HG03460 (cell line): ENCODE data around the gene MEGF8.
"Not testable (repeated sequence)": the region's sequence is repeated elsewhere in the genome, so short reads cannot be mapped to it uniquely, and the experiment has no call there.

Source experiments
- ATAC-seq: cut with Tn5 transposase; IDR thresholded peaks from one replicate; pipeline ENCODE4 v1.9.1; 2021; ENCODE audit not compliant: unreplicated experiment

MEGF8 gene

DNA sequence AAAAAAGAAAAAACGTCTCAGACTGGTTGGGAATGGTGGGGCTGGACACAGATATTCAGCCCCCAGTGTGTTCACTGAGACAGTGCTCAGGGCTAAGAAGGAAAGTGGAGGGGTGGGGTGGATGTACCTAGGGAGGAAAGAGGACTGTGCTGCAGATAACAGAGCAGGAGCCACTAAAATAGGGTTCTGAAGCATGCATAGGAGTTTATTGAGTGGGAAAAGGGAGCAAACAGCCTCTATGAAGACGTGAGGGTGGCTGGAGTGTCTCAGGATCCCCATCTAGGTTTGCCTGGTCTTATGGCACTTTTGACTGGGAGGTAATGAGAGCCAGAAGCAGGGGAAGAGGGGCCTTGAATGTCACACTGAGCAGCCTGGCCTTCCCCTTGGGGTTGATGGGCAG is 3.4 kb downstream of the MEGF8 start:
- no peak for ATAC-seq

DNA sequence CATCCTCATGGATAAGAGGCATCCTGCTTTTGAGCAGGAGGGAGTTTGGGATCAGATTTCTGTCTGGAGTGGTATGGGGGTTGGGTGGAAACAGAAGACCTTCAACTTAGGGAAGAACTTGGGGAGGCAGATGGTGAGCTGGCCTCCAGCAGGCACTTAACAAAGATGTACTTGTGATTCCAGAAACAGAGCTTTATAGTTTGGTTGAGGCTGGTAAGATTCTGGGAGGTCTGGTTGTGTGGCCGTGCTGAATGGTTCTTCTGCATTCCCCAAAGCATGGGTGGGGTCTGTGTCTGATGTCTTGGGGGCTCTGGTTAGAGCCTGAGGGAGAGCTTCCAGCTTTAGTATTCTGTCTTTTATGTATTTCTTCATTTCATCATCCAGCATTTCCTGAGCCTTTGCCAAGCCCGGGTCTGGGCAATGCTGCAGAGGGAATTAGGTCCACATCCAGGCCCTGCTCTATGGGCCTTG is 4.8 kb downstream of the MEGF8 start:
- ATAC-seq, result no peak

DNA sequence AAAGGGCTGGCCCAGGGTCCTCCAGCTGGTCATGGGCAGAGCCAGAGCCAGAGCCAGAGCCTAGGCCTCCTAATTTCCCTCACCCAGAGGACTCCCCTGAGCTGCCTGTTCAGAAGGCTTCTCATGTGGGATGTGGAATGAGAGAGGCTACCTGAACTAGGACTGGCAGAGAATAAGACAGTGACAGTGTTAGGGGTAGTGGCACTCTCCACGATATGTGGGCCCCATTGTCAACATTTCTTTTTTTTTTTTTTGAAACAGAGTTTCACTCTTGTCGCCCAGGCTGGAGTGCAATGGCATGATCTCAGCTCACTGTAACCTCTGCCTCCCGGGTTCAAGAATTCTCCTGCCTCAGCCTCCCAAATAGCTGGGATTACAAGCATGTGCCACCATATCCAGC is 5.9 kb downstream of the MEGF8 start:
- not testable (repeated sequence) for ATAC-seq

DNA sequence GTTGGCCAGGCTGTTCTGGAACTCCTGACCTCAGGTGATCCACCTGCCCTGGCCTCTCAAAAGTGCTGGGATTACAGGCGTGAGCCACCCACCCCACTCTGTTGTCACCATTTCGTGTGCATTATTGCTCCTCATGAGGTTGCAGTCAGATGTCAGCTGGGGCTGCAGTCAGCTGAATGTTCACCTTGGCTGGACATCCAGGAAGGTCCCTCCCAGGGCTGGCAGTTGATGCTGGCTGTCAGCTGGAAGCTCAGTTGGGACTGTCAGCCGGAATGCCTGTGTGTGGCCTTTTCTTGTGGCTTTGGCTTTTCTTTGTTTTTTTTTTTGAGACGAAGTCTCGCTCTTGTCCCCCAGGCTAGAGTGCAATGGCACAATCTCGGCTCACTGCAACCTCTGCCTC is 6.6 kb downstream of the MEGF8 start:
- ATAC-seq, result no peak

DNA sequence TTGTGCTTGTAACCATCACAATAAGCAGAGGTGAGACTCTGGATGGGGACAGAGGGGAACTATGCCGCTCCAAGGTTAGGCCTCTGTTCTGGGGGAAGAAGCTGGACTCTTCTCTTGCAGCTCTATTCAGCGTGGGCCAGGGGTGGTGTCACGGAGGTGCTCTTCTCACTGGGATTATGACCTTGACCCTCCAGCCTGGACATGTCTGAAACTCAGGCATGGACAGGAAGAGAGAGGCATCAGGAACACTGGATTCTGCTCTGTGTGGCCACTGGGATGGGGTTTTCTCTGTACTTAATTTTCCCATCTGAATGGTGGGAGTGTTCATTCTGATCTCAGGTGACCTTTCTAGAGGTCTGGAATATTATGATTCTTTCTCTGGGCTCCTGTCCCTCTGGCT is 7.6 kb downstream of the MEGF8 start:
- no peak for ATAC-seq

DNA sequence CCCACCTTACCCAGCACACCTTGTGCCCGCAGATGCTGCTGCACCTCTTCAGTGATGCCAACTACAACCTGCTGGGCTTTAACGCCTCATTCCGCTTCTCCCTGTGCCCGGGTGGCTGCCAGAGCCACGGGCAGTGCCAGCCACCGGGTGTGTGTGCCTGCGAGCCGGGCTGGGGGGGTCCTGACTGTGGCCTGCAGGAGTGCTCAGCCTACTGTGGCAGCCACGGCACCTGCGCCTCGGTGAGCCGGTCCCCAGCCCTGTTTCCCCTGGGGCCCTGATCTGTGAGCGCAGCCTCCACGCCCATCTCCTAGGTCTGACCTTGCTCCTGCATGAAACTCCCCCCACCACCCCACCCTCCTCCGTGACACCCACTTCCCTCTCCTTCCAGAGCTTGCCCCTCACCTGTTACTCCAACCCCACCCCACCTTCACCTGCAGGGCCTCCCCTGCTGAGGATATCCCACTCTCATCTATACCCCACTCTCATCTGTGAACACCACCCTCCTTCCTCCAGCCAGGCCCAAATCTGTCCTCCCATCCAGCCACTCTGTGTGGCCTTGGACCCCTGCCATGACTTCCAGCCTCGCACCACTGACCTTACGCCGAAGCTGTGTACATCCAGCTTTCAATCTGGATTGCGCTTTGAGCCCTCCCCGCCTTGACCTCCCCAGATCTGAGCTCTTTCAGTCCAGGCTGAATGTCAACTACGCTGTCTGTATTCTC is 8.7 kb downstream of the MEGF8 start:
- no peak for ATAC-seq

DNA sequence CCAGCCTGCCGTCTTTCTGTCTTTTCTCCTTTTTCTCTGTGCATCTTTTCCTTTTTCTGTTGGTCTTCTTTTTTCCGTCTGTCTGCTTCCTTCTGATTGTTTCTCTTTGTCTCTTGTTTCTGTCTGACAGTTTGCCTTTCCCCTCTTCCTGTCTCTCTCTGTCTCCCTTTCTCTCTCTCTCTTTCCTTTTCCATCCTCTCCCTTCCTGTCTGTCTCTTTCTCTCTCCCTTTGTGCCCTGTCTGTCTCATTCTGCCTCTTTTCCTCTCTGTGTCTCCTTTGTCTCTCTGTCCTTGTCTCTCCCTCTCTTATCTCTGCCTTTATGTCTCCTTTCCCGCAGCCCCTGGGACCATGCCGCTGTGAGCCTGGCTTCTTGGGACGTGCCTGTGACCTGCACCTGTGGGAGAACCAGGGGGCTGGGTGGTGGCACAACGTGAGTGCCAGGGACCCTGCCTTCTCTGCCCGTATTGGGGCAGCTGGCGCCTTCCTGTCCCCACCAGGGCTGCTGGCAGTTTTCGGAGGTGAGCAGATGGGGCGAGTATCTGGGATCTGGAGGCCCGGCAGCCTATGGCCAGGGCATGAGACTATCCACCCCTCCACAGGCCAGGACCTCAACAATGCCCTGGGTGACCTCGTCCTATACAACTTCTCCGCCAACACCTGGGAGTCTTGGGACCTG is 9.4 kb downstream of the MEGF8 start:
- ATAC-seq, result no peak

DNA sequence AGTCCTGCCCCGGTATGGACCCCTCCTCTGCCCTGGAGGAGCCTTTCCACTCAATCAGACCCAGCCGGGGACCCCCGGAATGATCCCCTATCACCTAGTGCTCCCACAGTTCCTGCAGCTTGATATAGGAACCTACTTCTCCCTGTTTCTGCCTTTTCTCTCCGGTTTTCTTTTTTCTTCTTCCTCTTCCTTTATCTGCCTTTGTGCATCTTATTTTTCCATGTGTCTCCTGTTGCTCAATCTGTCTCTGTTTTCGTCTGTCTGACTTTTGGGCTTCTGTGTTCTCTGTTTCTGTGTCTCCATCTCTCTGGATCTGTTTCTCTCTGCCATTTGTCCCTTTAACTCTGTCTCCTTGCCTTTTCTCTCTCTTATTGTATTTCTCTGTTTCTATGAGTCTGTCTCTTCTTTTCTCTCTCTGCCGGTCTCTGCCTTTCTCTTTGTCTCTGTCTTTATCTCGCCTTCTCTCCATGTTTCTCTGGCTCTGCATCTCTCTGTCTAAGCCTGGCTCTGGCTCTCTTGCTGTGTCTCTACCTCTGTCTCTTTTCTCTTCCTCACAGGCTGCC is 10.0 kb downstream of the MEGF8 start:
- ATAC-seq, result no peak

DNA sequence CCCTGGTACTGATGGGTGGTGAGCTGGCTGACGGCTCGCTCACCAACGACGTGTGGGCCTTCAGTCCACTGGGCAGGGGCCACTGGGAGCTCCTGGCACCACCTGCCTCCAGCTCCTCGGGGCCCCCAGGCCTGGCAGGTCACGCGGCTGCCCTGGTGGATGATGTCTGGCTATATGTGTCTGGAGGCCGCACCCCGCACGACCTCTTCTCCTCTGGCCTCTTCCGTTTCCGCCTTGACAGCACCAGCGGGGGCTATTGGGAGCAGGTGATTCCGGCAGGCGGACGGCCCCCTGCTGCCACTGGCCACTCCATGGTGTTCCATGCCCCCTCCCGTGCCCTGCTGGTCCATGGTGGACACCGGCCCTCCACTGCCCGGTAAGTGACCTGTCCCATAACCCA is 10.5 kb downstream of the MEGF8 start:
- no peak for ATAC-seq

DNA sequence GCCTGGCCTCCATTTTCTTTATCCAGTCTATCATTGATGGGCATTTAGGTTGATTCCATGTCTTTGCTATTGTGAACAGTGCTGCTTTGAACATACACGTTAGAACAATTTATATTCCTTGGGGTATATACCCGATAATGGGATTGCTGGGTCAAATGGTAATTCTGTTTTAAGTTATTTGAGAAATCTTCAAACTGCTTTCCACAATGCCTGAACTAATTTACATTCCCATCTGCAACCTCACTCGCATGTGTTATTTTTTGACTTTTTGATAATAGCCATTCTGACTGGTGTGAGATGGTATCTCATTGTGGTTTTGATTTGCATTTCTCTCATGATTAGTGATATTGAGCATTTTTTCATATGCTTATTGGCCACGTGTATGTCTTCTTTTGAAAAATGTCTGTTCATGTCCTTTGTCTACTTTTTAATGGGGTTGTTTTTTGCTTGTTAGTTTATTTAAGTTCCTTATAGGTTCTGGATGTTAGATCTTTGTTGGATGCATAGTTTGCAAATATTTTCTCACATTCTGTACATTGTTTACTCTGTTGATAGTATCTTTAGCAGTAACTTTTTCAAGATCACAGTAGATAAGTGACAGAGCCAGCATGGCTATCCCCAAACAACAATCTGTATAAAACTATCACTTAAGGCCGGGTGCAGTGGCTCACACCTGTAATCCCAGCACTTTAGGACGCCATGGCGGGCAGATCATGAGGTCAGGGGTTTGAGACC is 13.9 kb downstream of the MEGF8 start:
- ATAC-seq, result not testable (repeated sequence)

DNA sequence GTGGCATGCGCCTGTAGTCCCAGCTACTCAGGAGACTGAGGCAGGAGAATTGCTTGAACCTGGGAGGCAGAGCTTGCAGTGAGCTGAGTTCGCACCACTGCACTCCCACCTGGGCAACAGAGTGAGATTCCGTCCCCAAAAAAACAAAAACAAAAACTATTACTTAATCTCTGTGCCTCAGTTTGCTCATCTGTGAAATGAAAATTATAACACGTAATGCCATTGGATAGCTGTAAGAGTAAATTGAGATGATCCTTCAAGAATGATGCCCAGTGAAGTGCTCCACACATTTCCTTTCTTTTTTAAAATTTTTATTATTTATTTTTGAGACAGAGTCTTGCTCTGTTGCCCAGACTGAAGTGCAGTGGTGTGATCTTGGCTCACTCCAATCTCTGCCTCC is 14.5 kb downstream of the MEGF8 start:
- ATAC-seq, result not testable (repeated sequence)

DNA sequence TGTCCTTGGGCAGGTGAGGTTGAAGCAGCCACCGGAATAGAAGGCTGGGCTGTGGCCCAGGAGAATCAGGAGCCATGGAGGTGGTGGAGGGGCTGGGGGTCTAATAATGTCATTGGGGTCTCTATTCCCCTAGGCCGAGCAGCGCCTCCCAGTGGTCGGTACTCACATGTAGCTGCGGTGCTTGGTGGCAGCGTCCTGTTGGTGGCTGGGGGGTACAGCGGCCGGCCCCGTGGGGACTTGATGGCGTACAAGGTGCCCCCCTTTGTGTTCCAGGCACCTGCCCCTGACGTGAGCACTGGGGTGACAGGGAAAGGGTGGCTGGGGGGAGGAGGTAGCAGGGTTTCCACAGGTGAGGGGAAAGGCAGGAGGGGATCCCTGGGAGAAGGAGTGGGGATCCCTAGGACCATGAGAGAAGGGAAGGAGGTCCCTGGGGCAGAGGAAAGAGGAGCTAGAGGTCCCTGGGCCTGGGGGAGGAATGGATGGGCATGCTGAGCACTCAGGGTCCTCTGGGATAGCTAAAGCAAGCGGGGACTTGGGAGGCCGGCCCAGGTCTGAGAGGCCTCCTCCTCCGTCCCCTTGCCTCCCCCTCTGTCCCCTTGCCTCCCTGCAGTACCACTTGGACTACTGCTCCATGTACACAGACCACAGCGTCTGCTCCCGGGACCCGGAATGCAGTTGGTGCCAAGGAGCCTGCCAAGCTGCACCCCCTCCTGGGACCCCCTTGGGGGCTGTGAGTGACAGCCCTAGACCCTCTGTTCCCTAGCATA is 18.1 kb downstream of the MEGF8 start:
- no peak for ATAC-seq

DNA sequence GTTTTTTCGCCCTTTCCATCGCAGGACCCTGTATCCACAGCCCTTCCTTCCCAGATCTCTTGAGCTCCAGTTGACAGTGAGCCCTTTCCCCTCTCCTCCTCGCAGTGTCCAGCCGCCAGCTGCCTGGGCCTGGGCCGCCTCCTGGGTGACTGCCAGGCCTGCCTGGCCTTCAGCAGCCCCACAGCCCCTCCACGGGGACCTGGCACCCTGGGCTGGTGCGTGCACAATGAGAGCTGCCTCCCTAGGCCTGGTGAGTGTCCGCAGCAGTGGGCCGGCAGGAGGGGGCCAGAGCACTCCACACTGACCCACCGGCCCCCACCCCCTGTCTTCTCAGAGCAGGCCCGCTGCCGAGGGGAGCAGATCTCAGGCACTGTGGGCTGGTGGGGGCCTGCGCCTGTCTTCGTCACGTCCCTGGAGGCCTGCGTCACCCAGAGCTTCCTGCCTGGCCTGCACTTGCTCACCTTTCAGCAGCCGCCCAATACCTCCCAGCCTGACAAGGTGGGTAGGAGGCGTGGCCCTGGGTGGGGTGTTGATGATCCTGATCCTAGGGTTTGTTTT is 19.0 kb downstream of the MEGF8 start:
- no peak for ATAC-seq

DNA sequence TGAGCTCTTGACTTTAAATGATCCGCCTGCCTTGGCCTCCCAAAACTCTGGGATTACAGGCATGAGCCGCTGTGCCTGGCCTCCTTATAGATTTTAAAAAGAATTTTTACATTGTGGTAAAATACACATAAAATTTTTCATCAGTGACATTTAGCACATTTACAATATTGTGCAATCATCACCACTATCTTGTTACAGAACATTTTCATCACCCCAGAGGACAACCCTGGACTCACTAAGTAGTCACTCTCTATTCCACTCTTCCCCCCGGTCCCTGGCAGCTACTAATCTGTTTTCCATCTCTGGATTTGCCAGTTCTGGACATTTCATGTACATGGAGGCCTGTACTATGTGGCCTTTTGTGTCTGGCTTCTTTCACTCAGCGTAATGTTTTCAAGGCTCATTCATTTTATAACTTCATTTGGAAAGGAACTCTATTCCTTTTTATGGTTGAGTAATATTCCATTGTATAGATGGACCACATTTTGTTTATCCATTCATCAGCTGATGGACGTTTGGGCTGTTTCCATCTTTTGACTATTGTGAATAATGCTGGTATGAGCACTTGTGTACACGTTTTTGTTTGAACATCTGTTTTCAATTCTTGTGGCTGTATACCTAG is 19.9 kb downstream of the MEGF8 start:
- no peak for ATAC-seq

DNA sequence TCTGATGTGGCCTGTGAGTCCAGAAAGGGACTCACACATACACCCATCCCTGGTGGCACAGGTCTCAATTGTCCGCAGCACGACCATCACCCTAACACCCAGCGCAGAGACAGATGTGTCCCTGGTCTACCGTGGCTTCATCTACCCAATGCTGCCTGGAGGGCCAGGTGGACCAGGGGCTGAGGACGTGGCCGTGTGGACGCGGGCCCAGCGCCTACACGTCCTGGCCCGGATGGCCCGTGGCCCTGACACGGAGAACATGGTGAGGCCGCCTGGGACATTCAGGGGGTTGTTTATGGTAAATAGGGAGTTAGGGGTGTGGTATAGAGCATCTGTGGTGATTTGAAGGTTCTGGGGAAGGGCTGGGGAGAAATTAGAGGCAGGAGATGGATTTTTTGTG is 22.8 kb downstream of the MEGF8 start:
- ATAC-seq, result no peak

DNA sequence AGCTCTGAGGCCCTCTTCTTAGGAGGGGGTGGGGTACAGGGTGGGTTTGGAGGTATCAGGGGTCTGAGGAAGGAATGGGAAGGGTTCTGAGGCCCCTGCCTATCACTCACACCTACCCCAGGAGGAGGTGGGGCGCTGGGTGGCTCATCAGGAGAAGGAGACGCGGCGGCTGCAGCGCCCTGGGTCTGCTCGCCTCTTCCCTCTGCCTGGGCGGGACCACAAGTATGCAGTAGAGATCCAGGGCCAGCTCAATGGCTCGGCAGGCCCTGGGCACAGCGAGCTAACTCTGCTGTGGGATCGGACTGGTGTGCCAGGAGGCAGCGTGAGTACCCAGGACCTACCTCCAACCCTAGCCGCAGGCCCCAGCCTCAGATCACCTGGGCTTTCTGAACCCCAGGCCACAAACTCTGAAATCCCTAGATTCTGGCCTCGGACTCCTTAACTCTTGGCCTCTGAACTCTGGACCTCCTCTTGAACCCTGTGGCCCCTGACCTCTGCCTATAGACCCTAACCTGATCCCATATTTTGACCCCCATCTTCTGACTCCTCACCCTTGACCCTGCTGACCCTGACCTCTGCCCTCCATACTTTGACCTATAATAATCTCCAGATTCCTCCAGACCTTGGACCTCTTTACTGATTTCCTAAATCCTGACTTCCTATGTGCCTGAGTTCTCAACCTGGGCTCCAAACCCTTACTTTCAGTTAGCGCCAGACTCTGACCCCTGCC is 24.1 kb downstream of the MEGF8 start:
- no peak for ATAC-seq

DNA sequence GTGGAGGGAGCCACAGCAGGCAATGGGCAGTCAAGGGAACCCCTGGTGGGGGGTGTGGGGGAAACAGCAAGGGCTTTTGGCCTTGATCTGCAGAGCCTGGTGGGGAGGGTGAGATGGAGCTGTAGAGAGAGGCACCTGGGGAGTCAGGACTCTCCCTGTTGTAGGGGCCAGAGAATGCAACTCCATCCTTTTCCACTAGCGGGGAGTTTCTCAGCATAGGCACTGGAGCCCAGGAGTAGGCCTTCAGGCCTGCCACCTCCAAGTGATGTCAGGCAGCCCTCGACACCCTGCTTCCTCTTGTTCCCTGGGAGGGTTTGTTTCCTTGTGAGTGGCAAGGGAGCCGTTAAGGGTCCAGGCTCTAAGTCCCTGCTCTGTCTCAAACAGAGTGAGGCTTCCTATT is 25.0 kb downstream of the MEGF8 start:
- ATAC-seq, result no peak

DNA sequence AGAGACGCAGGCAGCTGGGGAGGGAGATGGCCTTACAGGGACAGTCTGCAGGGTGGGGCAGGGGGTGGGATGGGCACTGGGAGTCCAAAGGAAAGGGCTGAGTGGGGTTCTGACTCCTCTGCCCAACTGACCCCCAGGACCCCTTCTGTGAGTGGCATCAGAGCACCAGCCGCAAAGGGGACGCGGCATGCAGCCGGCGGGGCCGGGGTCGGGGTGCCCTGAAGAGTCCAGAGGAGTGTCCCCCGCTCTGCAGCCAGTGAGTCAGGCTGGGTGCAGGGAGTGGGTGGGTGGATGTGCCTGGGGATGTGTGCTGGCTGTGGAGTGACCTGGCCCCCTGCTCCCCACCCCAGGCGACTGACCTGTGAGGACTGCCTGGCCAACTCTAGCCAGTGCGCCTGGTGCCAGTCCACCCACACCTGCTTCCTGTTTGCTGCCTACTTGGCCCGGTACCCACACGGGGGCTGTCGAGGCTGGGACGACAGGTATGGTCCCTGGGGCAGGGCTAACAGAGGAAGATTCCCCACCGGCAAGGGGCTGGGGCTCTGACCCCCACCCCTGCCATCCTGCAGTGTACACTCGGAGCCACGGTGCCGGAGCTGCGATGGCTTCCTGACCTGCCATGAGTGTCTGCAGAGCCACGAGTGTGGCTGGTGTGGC is 25.8 kb downstream of the MEGF8 start:
- ATAC-seq, result no peak
